ENCODE data around the gene UROC1.

- TF ChIP-seq EZH2phosphoT487 (IDR thresholded peaks at IDR 0.05; ENCODE audit: low read length): no peak
- no peak for TF ChIP-seq EZH2 (optimal IDR thresholded peaks at IDR 0.05; ENCODE audit: low read depth, low read length)
These were observed 18.1 kb upstream of the UROC1 start for GRCh38 chr3:126535636-126536035.
